Smooth muscle cell (in vitro differentiated cells): Measurements from ENCODE around the gene IFIT1. TPM values are rescaled to one million over a fixed set of nuclear protein-coding genes. Genes with fewer than 3 reads are reported as not detected.
A peak's percentile ranks its signal among the peaks of the same experiment; 100 is the strongest.

Source experiments
- DNase-seq: peaks from one replicate; lab custom pipeline; 2025; ENCODE audit not compliant: unreplicated experiment; lab: John Stamatoyannopoulos, UW
- H2AFZ ChIP-seq: fragments of 200-600 bp; sonication (generic); 2 replicates; pipeline ENCODE4 v1.6.0; 2016; ENCODE audit warnings: antibody characterized with exemption, low read depth, mild to moderate bottlenecking
- H3F3A ChIP-seq: fragments of 200-600 bp; sonication (generic); 2 replicates; pipeline ENCODE4 v1.6.0; 2017; ENCODE audit warnings: antibody characterized with exemption, low read depth
- H3K27ac ChIP-seq: fragments of 200-600 bp; sonication (generic); 2 replicates; pipeline ENCODE4 v1.5.1; 2016; ENCODE audit warnings: low read depth, mild to moderate bottlenecking
- H3K27me3 ChIP-seq: fragments of 200-600 bp; sonication (generic); 2 replicates; pipeline ENCODE4 v1.6.1; 2016; ENCODE audit warnings: low read depth, mild to moderate bottlenecking
- H3K36me3 ChIP-seq: fragments of 200-600 bp; sonication (generic); 2 replicates; pipeline ENCODE4 v1.5.1; 2016; ENCODE audit warnings: low read depth
- H3K4me1 ChIP-seq: fragments of 200-600 bp; sonication (generic); 2 replicates; pipeline ENCODE4 v1.5.1; 2016; ENCODE audit warnings: low read depth
- H3K4me2 ChIP-seq: fragments of 200-600 bp; sonication (generic); 2 replicates; pipeline ENCODE4 v1.6.0; 2016; ENCODE audit warnings: mild to moderate bottlenecking
- H3K4me3 ChIP-seq: fragments of 200-600 bp; sonication (generic); 2 replicates; pipeline ENCODE4 v1.5.1; 2016; ENCODE audit warnings: mild to moderate bottlenecking
- H3K79me2 ChIP-seq: fragments of 200-600 bp; sonication (generic); 2 replicates; pipeline ENCODE4 v1.6.0; 2016; ENCODE audit warnings: low read depth, mild to moderate bottlenecking
- H3K9ac ChIP-seq: fragments of 200-600 bp; sonication (generic); 2 replicates; pipeline ENCODE4 v1.6.0; 2016; ENCODE audit warnings: low read depth
- H3K9me3 ChIP-seq: fragments of 200-600 bp; sonication (generic); replicated peaks from 2 replicates; pipeline ENCODE4 v1.5.1; 2016; ENCODE audit warnings: low read depth
- H4K20me1 ChIP-seq: fragments of 200-600 bp; sonication (generic); 2 replicates; pipeline ENCODE4 v1.6.0; 2016; ENCODE audit warnings: low read depth
- CTCF ChIP-seq: fragments of 200-600 bp; sonication (generic); IDR thresholded peaks from 2 replicates; pipeline ENCODE4 v1.5.1; 2017; ENCODE audit warnings: borderline replicate concordance, mild to moderate bottlenecking, antibody characterized with exemption; ENCODE audit not compliant: insufficient read depth, poor library complexity, severe bottlenecking
- WGBS: methylation state at CpG from one replicate; pipeline ENCODE4 v1.1.7; 2016; ENCODE audit warnings: low lambda C conversion rate; 5-methylcytosine and 5-hydroxymethylcytosine counted together
- polyA plus RNA-seq: library from polyadenylated mRNA; unstranded; fragments of >200 nt; fragmentation: Nextera tagmentation; extraction: Ambion mirVana; gene quantifications from 2 replicates; pipeline ENCODE4 v1.2.1, GENCODE V29; 2016
- total RNA-seq: library from RNA; depleted of rRNA; stranded (reverse); fragments of >200 nt; gene quantifications from 2 replicates; pipeline ENCODE4 v1.2.3, GENCODE V29; 2014

Gene IFIT1
- total and polyA plus RNA-seq, 2 experiments from 2014 or later: 1.2 to 1.8 TPM

- DNase-seq: no peak
- no peak for TF ChIP-seq CTCF
- WGBS: 70% methylated on average over 2 of the region's 2 CpGs
Measured at GRCh38 chr10:89421018-89421476, 28.6 kb downstream of the IFIT1 start.

GRCh38 chr10:89425000-89425399 is 32.6 kb downstream of the IFIT1 start:
- Histone ChIP-seq H3F3A (no peaks in the 10 kb centered on the region), H4K20me1 (no peaks in the 10 kb centered on the region), H3K9ac (no peak overlapping the region), H3K4me3 (no peak overlapping the region), H3K27me3 (no peaks in the 10 kb centered on the region), H3K4me1 (no peaks in the 10 kb centered on the region), H3K9me3 (no peaks in the 10 kb centered on the region), H2AFZ (no peak overlapping the region), H3K27ac (no peak overlapping the region), H3K4me2 (no peak overlapping the region), H3K79me2 (no peaks in the 10 kb centered on the region), H3K36me3 (no peaks in the 10 kb centered on the region)
- no peak for TF ChIP-seq CTCF
- WGBS: 94% methylated on average over 5 of the region's 5 CpGs
- no peak for DNase-seq

More at GRCh38 chr10:89421018-89421476, 28.6 kb downstream of the IFIT1 start:
- Histone ChIP-seq H3K36me3 (no peaks in the 10 kb centered on the region), H3K79me2 (no peaks in the 10 kb centered on the region), H3F3A (no peaks in the 10 kb centered on the region), H3K4me1 (no peaks in the 10 kb centered on the region), H3K4me2 (no peak overlapping the region), H3K4me3 (no peak overlapping the region), H3K9me3 (no peaks in the 10 kb centered on the region), H2AFZ (no peak overlapping the region), H3K27me3 (no peaks in the 10 kb centered on the region), H3K9ac (no peak overlapping the region), H4K20me1 (no peaks in the 10 kb centered on the region), H3K27ac (no peak overlapping the region)

- Histone ChIP-seq H3K9ac (no peak overlapping the region), H3K36me3 (no peaks in the 10 kb centered on the region), H4K20me1 (no peaks in the 10 kb centered on the region), H2AFZ (no peak overlapping the region), H3K27ac (no peak overlapping the region), H3K9me3 (no peaks in the 10 kb centered on the region), H3K4me3 (no peak overlapping the region), H3K4me2 (no peak overlapping the region), H3K27me3 (no peaks in the 10 kb centered on the region), H3K79me2 (no peaks in the 10 kb centered on the region), H3K4me1 (no peaks in the 10 kb centered on the region), H3F3A (no peaks in the 10 kb centered on the region)
- peak; percentile 69 for TF ChIP-seq CTCF
- no peak for DNase-seq
- 57% methylated on average over 5 of the region's 5 CpGs for WGBS
Measured at GRCh38 chr10:89426230-89426868, 33.9 kb downstream of the IFIT1 start.

GRCh38 chr10:89427629-89428028 is 35.2 kb downstream of the IFIT1 start:
- Histone ChIP-seq H3K36me3 (no peaks in the 10 kb centered on the region), H3K9me3 (no peaks in the 10 kb centered on the region), H3K9ac (no peak overlapping the region), H3K4me1 (no peaks in the 10 kb centered on the region), H2AFZ (no peak overlapping the region), H3K79me2 (no peaks in the 10 kb centered on the region), H3K27ac (no peak overlapping the region), H3K27me3 (no peaks in the 10 kb centered on the region), H3K4me2 (peak overlapping the region; percentile 15), H4K20me1 (no peaks in the 10 kb centered on the region), H3F3A (no peaks in the 10 kb centered on the region), H3K4me3 (no peak overlapping the region)
- no peak for DNase-seq
- TF ChIP-seq CTCF: no peak
- WGBS: 59% methylated on average over 4 of the region's 4 CpGs
